Measurements from ENCODE around the gene ILKAP.

ILKAP gene

GRCh38 chr2:238140040-238140439, 63.5 kb downstream of the ILKAP start:
- no peak overlapping the region for H3K4me3 ChIP-seq (ENCODE audit: low read depth, low read length)
- POLR2A ChIA-PET, result no interaction called here
- no peak for TF ChIP-seq CTCF (IDR thresholded peaks at IDR 0.05; ENCODE audit: insufficient read depth, low read length, missing control alignments)
- CTCF ChIA-PET, result interaction anchor here (0.8 to 1.2 kb wide), 2 partner anchors 12 to 15 kb away, joined by 3 to 4 read pairs; no protein-coding TSS in a partner anchor
- no peak for DNase-seq (ENCODE audit: low read depth, low spot score)

- no peak overlapping the region for H3K4me3 ChIP-seq (ENCODE audit: low read depth, low read length)
- POLR2A ChIA-PET, result no interaction called here
- peak; percentile 44 for TF ChIP-seq CTCF (IDR thresholded peaks at IDR 0.05; ENCODE audit: insufficient read depth, low read length, missing control alignments)
- no peak for DNase-seq (ENCODE audit: low read depth, low spot score)
- CTCF ChIA-PET, result interaction anchor here (0.9 to 1.2 kb wide), 2 partner anchors 10 to 13 kb away, joined by 3 to 4 read pairs; no protein-coding TSS in a partner anchor
Observed at GRCh38 chr2:238139196-238140039, 64.1 kb downstream of the ILKAP start.

GRCh38 chr2:238138331-238139195, 64.9 kb downstream of the ILKAP start, which contains the start of gene KLHL30:
KLHL30 (plus strand) TSS chr2:238138668; CDS start chr2:238140755, 2,087 bp downstream.
- H3K4me3 ChIP-seq (ENCODE audit: low read depth, low read length), result no peak within 1 kb of the TSS
- ChIA-PET CTCF (interaction anchor here (0.9 to 2.2 kb wide), 5 partner anchors 11 to 124 kb away, joined by 3 to 13 read pairs (median 4); no protein-coding TSS in a partner anchor), POLR2A (no interaction called here)
- no peak for TF ChIP-seq CTCF (IDR thresholded peaks at IDR 0.05; ENCODE audit: insufficient read depth, low read length, missing control alignments)
- no peak for DNase-seq (ENCODE audit: low read depth, low spot score)

GRCh38 chr2:238137885-238138284, 65.6 kb downstream of the ILKAP start:
- POLR2A ChIA-PET, result interaction anchor here (0.6 kb wide), 1 partner anchor 17 kb away, joined by 3 read pairs; no protein-coding TSS in a partner anchor
- H3K4me3 ChIP-seq (ENCODE audit: low read depth, low read length), result no peak overlapping the region
- no peak for DNase-seq (ENCODE audit: low read depth, low spot score)
- TF ChIP-seq CTCF (IDR thresholded peaks at IDR 0.05; ENCODE audit: insufficient read depth, low read length, missing control alignments), result no peak
- CTCF ChIA-PET, result interaction anchor here (1.2 to 2.2 kb wide), 5 partner anchors 10 to 125 kb away, joined by 3 to 13 read pairs (median 4); no protein-coding TSS in a partner anchor

- CTCF ChIA-PET, result interaction anchor here (1.2 to 2.2 kb wide), 5 partner anchors 9 to 126 kb away, joined by 3 to 13 read pairs (median 4); no protein-coding TSS in a partner anchor
- TF ChIP-seq CTCF (IDR thresholded peaks at IDR 0.05; ENCODE audit: insufficient read depth, low read length, missing control alignments), result no peak
- no peak for DNase-seq (ENCODE audit: low read depth, low spot score)
- H3K4me3 ChIP-seq (ENCODE audit: low read depth, low read length), result no peak overlapping the region
- POLR2A ChIA-PET, result interaction anchor here (0.6 kb wide), 1 partner anchor 17 kb away, joined by 3 read pairs; no protein-coding TSS in a partner anchor
Observed at GRCh38 chr2:238136820-238137537, 66.5 kb downstream of the ILKAP start.

Data from AG04449 (cell line).